NT2/D1 (cell line): ENCODE data around the gene RNF212.

Experiments
- SUZ12 ChIP-seq: IDR thresholded peaks from 2 replicates; pipeline ENCODE4 v1.6.1; 2011; ENCODE audit not compliant: insufficient read length, insufficient read depth; ENCODE audit errors: extremely low read depth
- YY1 ChIP-seq: IDR thresholded peaks from 2 replicates; pipeline ENCODE4 v1.6.1; 2011; ENCODE audit not compliant: insufficient read length, insufficient read depth
- ZNF274 ChIP-seq: IDR thresholded peaks from 2 replicates; pipeline ENCODE4 v1.6.1; 2011; ENCODE audit warnings: mild to moderate bottlenecking, low read depth, low read length

DNA sequence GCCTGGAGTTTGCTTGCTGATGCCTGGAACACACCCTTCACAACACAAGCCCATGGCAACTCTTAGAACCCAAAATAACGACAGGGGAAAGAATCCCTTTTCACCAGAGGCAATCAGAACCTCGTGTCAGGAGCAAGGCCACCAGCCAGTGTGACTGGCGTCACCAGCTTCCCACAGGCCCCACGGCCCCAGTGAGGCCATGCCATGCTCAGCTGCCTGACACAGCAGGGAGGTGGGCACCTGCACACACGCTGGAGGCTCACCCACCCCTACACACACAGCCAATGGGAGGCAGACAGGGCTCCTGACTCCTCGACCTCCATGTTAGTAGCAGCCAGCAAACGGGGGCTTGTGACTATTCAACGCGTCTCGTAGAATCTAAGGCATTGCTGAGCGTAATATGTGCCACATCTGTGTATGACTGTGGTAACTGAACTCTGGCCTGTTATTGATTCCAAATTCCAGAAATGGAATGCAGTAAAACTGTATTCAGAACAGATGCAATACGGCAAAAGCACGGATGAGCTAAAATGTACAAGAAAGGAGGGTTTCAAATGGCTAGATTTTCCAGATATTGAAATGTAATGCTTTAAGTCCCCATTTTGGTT lies 28.5 kb downstream of the RNF212 start:
- no peak for TF ChIP-seq ZNF274
- TF ChIP-seq YY1, result no peak
- TF ChIP-seq SUZ12, result no peak
